ENCODE measurements around the gene ROMO1. TPM values are rescaled to one million over a fixed set of nuclear protein-coding genes. Genes with fewer than 3 reads are reported as not detected.

Gene ROMO1
- polyA plus RNA-seq, 1 donor from 2014 or later: 514 TPM

DNA sequence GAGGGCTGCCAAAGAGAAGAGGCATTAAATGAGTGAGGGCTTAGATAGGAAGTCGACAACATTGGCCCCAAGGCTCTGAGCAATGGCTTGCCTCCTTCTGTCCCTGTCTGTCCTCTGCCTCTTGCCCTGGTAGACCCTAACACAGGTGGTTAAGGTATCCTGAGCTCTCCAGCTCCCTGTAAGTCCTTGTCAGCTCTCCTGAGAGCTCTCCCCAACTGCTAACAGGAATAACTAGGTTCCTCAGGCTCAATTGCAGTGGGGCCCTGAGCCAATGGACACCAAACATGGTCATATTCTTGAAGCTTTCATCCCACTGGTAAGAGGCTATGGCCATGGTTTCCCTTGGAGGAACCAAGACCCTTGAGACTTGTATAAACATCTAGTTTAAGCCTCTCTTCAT lies 29.5 kb upstream of the ROMO1 start:
- H3F3A ChIP-seq (ENCODE audit: insufficient read depth, low read length, poor library complexity, severe bottlenecking): no peaks in the 10 kb centered on the region
- no peaks in the 10 kb centered on the region for H4K20me1 ChIP-seq (ENCODE audit: insufficient read depth)
- no peak overlapping the region for H3K4me2 ChIP-seq (ENCODE audit: low read length)
- no peaks in the 10 kb centered on the region for H3K9me3 ChIP-seq (ENCODE audit: low read length)
- TF ChIP-seq EP300 (conservative IDR thresholded peaks at IDR 0.05; ENCODE audit: poor library complexity, severe bottlenecking): no peak
- TF ChIP-seq, protein P1, sequence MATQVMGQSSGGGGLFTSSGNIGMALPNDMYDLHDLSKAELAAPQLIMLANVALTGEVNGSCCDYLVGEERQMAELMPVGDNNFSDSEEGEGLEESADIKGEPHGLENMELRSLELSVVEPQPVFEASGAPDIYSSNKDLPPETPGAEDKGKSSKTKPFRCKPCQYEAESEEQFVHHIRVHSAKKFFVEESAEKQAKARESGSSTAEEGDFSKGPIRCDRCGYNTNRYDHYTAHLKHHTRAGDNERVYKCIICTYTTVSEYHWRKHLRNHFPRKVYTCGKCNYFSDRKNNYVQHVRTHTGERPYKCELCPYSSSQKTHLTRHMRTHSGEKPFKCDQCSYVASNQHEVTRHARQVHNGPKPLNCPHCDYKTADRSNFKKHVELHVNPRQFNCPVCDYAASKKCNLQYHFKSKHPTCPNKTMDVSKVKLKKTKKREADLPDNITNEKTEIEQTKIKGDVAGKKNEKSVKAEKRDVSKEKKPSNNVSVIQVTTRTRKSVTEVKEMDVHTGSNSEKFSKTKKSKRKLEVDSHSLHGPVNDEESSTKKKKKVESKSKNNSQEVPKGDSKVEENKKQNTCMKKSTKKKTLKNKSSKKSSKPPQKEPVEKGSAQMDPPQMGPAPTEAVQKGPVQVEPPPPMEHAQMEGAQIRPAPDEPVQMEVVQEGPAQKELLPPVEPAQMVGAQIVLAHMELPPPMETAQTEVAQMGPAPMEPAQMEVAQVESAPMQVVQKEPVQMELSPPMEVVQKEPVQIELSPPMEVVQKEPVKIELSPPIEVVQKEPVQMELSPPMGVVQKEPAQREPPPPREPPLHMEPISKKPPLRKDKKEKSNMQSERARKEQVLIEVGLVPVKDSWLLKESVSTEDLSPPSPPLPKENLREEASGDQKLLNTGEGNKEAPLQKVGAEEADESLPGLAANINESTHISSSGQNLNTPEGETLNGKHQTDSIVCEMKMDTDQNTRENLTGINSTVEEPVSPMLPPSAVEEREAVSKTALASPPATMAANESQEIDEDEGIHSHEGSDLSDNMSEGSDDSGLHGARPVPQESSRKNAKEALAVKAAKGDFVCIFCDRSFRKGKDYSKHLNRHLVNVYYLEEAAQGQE (IDR thresholded peaks at IDR 0.05; ENCODE audit: borderline replicate concordance): no peak
- no peak for TF ChIP-seq CTCF (IDR thresholded peaks at IDR 0.05; ENCODE audit: poor library complexity, severe bottlenecking)
- TF ChIP-seq TAF1 (IDR thresholded peaks at IDR 0.05; ENCODE audit: low read depth): no peak
- no peak for TF ChIP-seq RAD21 (conservative IDR thresholded peaks at IDR 0.05)
- TF ChIP-seq POLR2AphosphoS5 (IDR thresholded peaks at IDR 0.05): no peak
- no peak for TF ChIP-seq MXI1 (conservative IDR thresholded peaks at IDR 0.05; ENCODE audit: poor library complexity, severe bottlenecking)
- TF ChIP-seq EZH2 (IDR thresholded peaks at IDR 0.05; ENCODE audit: borderline replicate concordance, insufficient read depth, low read length, poor library complexity, severe bottlenecking): no peak
- TF ChIP-seq SMC3 (conservative IDR thresholded peaks at IDR 0.05; ENCODE audit: poor library complexity): no peak
- H3K27me3 ChIP-seq (ENCODE audit: insufficient read depth, low read depth, low read length): no peaks in the 10 kb centered on the region
- H2AFZ ChIP-seq (ENCODE audit: low read depth, low read length): no peak overlapping the region
- H3K36me3 ChIP-seq (ENCODE audit: insufficient read depth, low read length): peaks cover 11% of the 10 kb centered on the region
- H3K27ac ChIP-seq (ENCODE audit: low read length): no peak overlapping the region
- H3K79me2 ChIP-seq (replicated peaks; ENCODE audit: insufficient read depth, low read length): no peaks in the 10 kb centered on the region
- H3K9ac ChIP-seq (ENCODE audit: low read length): no peak overlapping the region
- H3K4me3 ChIP-seq (ENCODE audit: low read length): no peak overlapping the region
- H3K9me2 ChIP-seq (ENCODE audit: insufficient read depth, low read length): no peaks in the 10 kb centered on the region

DNA sequence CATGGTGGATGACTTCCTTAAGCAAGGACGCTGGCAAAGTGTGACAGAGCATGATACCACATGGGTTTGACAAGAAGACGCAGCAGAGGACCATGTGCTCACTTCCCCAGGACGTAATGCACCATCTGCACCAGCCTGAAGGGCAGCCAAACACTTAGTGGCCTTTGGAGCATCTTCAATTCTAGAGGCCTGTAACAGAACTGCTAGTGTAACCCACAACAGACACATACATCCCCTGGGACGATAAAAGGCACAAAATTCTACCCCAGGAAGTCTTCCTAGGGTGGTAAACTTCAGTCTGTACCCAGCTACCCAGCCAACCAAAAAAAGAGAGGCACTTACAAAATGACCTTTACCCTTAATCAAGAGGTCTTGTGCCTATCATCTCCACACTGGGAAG lies 25.3 kb upstream of the ROMO1 start:
- no peaks in the 10 kb centered on the region for H3K9me3 ChIP-seq (ENCODE audit: low read length)
- no peaks in the 10 kb centered on the region for H3K27me3 ChIP-seq (ENCODE audit: insufficient read depth, low read depth, low read length)
- H3F3A ChIP-seq (ENCODE audit: insufficient read depth, low read length, poor library complexity, severe bottlenecking): no peaks in the 10 kb centered on the region
- H3K9me2 ChIP-seq (ENCODE audit: insufficient read depth, low read length): no peaks in the 10 kb centered on the region
- no peak overlapping the region for H3K4me2 ChIP-seq (ENCODE audit: low read length)
- no peak overlapping the region for H2AFZ ChIP-seq (ENCODE audit: low read depth, low read length)
- H3K9ac ChIP-seq (ENCODE audit: low read length): no peak overlapping the region
- no peak overlapping the region for H3K4me3 ChIP-seq (ENCODE audit: low read length)
- peaks cover 11% of the 10 kb centered on the region for H3K36me3 ChIP-seq (ENCODE audit: insufficient read depth, low read length)
- no peaks in the 10 kb centered on the region for H3K79me2 ChIP-seq (replicated peaks; ENCODE audit: insufficient read depth, low read length)
- TF ChIP-seq SMC3 (conservative IDR thresholded peaks at IDR 0.05; ENCODE audit: poor library complexity) (no peak), MXI1 (conservative IDR thresholded peaks at IDR 0.05; ENCODE audit: poor library complexity, severe bottlenecking) (no peak), EP300 (conservative IDR thresholded peaks at IDR 0.05; ENCODE audit: poor library complexity, severe bottlenecking) (no peak), EZH2 (IDR thresholded peaks at IDR 0.05; ENCODE audit: borderline replicate concordance, insufficient read depth, low read length, poor library complexity, severe bottlenecking) (no peak), TAF1 (IDR thresholded peaks at IDR 0.05; ENCODE audit: low read depth) (no peak), CTCF (IDR thresholded peaks at IDR 0.05; ENCODE audit: poor library complexity, severe bottlenecking) (no peak), POLR2AphosphoS5 (IDR thresholded peaks at IDR 0.05) (no peak), RAD21 (conservative IDR thresholded peaks at IDR 0.05) (no peak)
- TF ChIP-seq, protein P1 (IDR thresholded peaks at IDR 0.05; ENCODE audit: borderline replicate concordance): no peak
- H4K20me1 ChIP-seq (ENCODE audit: insufficient read depth): no peaks in the 10 kb centered on the region
- H3K27ac ChIP-seq (ENCODE audit: low read length): no peak overlapping the region

Measured in neural cell (in vitro differentiated cells).